Heart left ventricle (tissue), 16 donors: Measurements from ENCODE around the gene FAM98B. TPM values are rescaled to one million over a fixed set of nuclear protein-coding genes. Genes with fewer than 3 reads are reported as not detected.

Source experiments
- ATAC-seq, 4 donors: fragments of 200-7000 bp; cut with Tn5 transposase; one replicate each; pipeline ENCODE4 v1.9.1; 2020 to 2022; ENCODE audit warnings: moderate library complexity in 4 of 4, mild to moderate bottlenecking in 3 of 4, moderate number of reproducible peaks in 1 of 4
- DNase-seq, 5 donors: peaks; one replicate each; pipeline ENCODE4 v3.0.0-alpha.2; 2020
- H3K27ac ChIP-seq, 12 donors: fragments of 200-600 bp; sonication (generic) in 4 of 12; one replicate each; pipeline versions ENCODE4 v1.5.0 to v1.8.0; 2016 to 2022; ENCODE audit warnings: mild to moderate bottlenecking in 2 of 12
- H3K27me3 ChIP-seq, 9 donors: fragments of 200-600 bp; sonication (generic) in 2 of 9; one replicate each; pipeline versions ENCODE4 v1.5.1 to v1.8.0; 2016 to 2022; ENCODE audit warnings: mild to moderate bottlenecking in 3 of 9
- H3K36me3 ChIP-seq, 9 donors: fragments of 200-600 bp; sonication (generic) in 2 of 9; one replicate each; pipeline versions ENCODE4 v1.5.0 to v1.8.0; 2018 to 2022; ENCODE audit warnings: mild to moderate bottlenecking in 2 of 9
- H3K4me1 ChIP-seq, 12 donors: fragments of 200-600 bp; sonication (generic) in 4 of 12; one replicate each; pipeline versions ENCODE4 v1.5.0 to v1.8.0; 2016 to 2022; ENCODE audit warnings: mild to moderate bottlenecking in 3 of 12
- H3K4me3 ChIP-seq, 12 donors: fragments of 200-600 bp; sonication (generic) in 4 of 12; one replicate each; pipeline versions ENCODE4 v1.5.0 to v1.8.0; 2017 to 2022; ENCODE audit warnings: mild to moderate bottlenecking in 9 of 12, moderate library complexity in 4 of 12
- H3K9me3 ChIP-seq, 12 donors: fragments of 200-600 bp; sonication (generic) in 4 of 12; one replicate each; pipeline versions ENCODE4 v1.5.0 to v1.8.0; 2016 to 2022; ENCODE audit warnings: mild to moderate bottlenecking in 1 of 12
- CTCF ChIP-seq, 12 donors: fragments of 200-600 bp; sonication (generic) in 4 of 12; IDR thresholded peaks; one replicate each; pipeline versions ENCODE4 v1.5.0 to v1.8.0; 2018 to 2022; ENCODE audit warnings: antibody characterized with exemption in 12 of 12, mild to moderate bottlenecking in 5 of 12
- POLR2A ChIP-seq, 2 donors: fragments of 450-650 bp; IDR thresholded peaks; one replicate each; pipeline ENCODE4 v1.6.1; 2017; ENCODE audit warnings: antibody characterized with exemption in 2 of 2, mild to moderate bottlenecking in 2 of 2, moderate library complexity in 2 of 2
- WGBS, 4 donors: extraction: QIAGEN DNeasy Blood & Tissue Kit in 2 of 4; methylation state at CpG; one replicate each; pipeline versions ENCODE4 v1.1.5 to v1.1.7; 2013 to 2018; 5-methylcytosine and 5-hydroxymethylcytosine counted together
- intact Hi-C, 10 donors: fragments of 100-400 bp; cut with DNase I; formaldehyde crosslinking; loops; one replicate each; pipeline versions ENCODE4 v1.11.1 to v1.14.2; 2022
- polyA plus RNA-seq, 2 donors: library from polyadenylated mRNA; stranded (reverse); fragments of 200-250 nt; gene quantifications; one replicate each; pipeline ENCODE4 v1.2.3, GENCODE V29; 2013
- total RNA-seq, 9 donors: library from RNA; depleted of rRNA in 2 of 9; stranded (reverse); fragments of >200 nt in 2 of 9; fragmentation: NEBNext Ultra II Directional in 3 of 9; extraction: Animal tissue kit (Norgen Biotek cat#: 25700) in 3 of 9; gene quantifications; one replicate each; pipeline versions ENCODE4 v1.1.0 to v1.2.4, GENCODE V29; 2016 to 2023
- donor health status: ischemic (EF 13 %, LVEDD 7.1; RV severe dilation, severe dysfunction).
- donor health status: healthy with polysubstance abuse.
- donor health status: DM: no; HTN: yes; CAD: no.
- donor health status: DM: no; HTN: no; CAD: no.
- donor health status: ischemic (EF 25% LVEDD 6.9; RV normal size, moderate dysfunction).
- donor health status: ischemic (EF 25% LVEDD 5.7; RV mildly dilated, moderate dysfunction).
- donor health status: healthy.
- donor health status: DM: yes; HTN: yes; CAD: no.
- donor health status: ischemic (EF 35%, LVEDD 5.7; RV mildly dilated, moderate dysfunction).
- donor health status: nonischemic (EF 11% LVEDD 7.7; RV severe dilation, severe dysfunction).
- donor health status: DM: yes; HTN: yes; CAD: no.
- donor health status: PGD.
- donor health status: ischemic (EF 29% LVEDD 5.4; RV normal size, mild dysfunction).
- donor health status: nonischemic (EF 23%, LVEDD 6.1; RV moderate dilation, normal function).

The FAM98B gene
- total and polyA plus RNA-seq, 11 donors, result 7.8 to 29.4 (median 21.2) TPM

GRCh38 chr15:38470816-38471215, 16.9 kb downstream of the FAM98B start:
- H3K4me1 ChIP-seq, result peaks cover 0 to 4% (median 0%) of the 10 kb centered on the region in 12 donors
- H3K27ac ChIP-seq, result no peak overlapping the region
- no peaks in the 10 kb centered on the region for H3K9me3 ChIP-seq
- ATAC-seq (no peak), DNase-seq (no peak)
- TF ChIP-seq CTCF (IDR thresholded peaks at IDR 0.05) (no peak), POLR2A (IDR thresholded peaks at IDR 0.05) (no peak)
- no peak overlapping the region for H3K4me3 ChIP-seq
- H3K36me3 ChIP-seq, result peaks cover 0 to 93% (median 49%) of the 10 kb centered on the region in 9 donors
- no peaks in the 10 kb centered on the region for H3K27me3 ChIP-seq
- 83 to 88% (median 87%) methylated on average over 1 of the region's 1 CpG for WGBS, 4 donors
- intact Hi-C loops, result loop anchor here in 8 of 10 donors (5.0 to 10.0 kb wide), 3 partner anchors 94 to 216 kb away; partner anchors contain the start of gene RASGRP1 (in 1 of the 8)

- intact Hi-C loops, result loop anchor here in 8 of 10 donors (5.0 to 10.0 kb wide), 3 partner anchors 93 to 215 kb away; partner anchors contain the start of gene RASGRP1 (in 1 of the 8)
- Histone ChIP-seq H3K4me1 (peaks cover 0 to 4% (median 0%) of the 10 kb centered on the region in 12 donors), H3K4me3 (no peak overlapping the region), H3K27me3 (no peaks in the 10 kb centered on the region), H3K27ac (no peak overlapping the region), H3K36me3 (peaks cover 0 to 96% (median 58%) of the 10 kb centered on the region in 9 donors), H3K9me3 (no peaks in the 10 kb centered on the region)
- 90 to 93% (median 92%) methylated on average over 2 of the region's 2 CpGs for WGBS, 4 donors
- ATAC-seq, result no peak
- no peak for DNase-seq
- TF ChIP-seq CTCF (IDR thresholded peaks at IDR 0.05) (no peak), POLR2A (IDR thresholded peaks at IDR 0.05) (no peak)
These were observed 18.0 kb downstream of the FAM98B start for GRCh38 chr15:38471974-38472373.

- TF ChIP-seq POLR2A (IDR thresholded peaks at IDR 0.05), result no peak
- peak; percentile 30 to 70 (median 60) for TF ChIP-seq CTCF (IDR thresholded peaks at IDR 0.05)
- H3K4me1 ChIP-seq, result peaks cover 0 to 4% (median 0%) of the 10 kb centered on the region in 12 donors
- H3K4me3 ChIP-seq, result no peak overlapping the region
- peaks cover 0 to 96% (median 66%) of the 10 kb centered on the region in 9 donors for H3K36me3 ChIP-seq
- ATAC-seq (peak; percentile 61 to 96 (median 88)), DNase-seq (no peak)
- no peaks in the 10 kb centered on the region for H3K27me3 ChIP-seq
- intact Hi-C loops, result loop anchor here in 8 of 10 donors (2.0 to 10.0 kb wide), 4 partner anchors 91 to 213 kb away; partner anchors contain the start of gene RASGRP1 (in 1 of the 8)
- 58 to 69% (median 67%) methylated on average over 4 of the region's 4 CpGs for WGBS, 4 donors
- no peaks in the 10 kb centered on the region for H3K9me3 ChIP-seq
- no peak overlapping the region for H3K27ac ChIP-seq
These were observed 20.3 kb downstream of the FAM98B start for GRCh38 chr15:38474155-38474757.

- peaks cover 0 to 86% (median 62%) of the 10 kb centered on the region in 9 donors for H3K36me3 ChIP-seq
- no peaks in the 10 kb centered on the region for H3K27me3 ChIP-seq
- no peak overlapping the region for H3K27ac ChIP-seq
- intact Hi-C loops, result loop anchor here in 8 of 10 donors (2.0 to 10.0 kb wide), 5 partner anchors 87 to 209 kb away; partner anchors contain the start of gene RASGRP1 (in 2 of the 8)
- DNase-seq (no peak), ATAC-seq (no peak)
- 82 to 91% (median 87%) methylated on average over 2 of the region's 2 CpGs for WGBS, 4 donors
- no peak overlapping the region for H3K4me3 ChIP-seq
- H3K9me3 ChIP-seq, result no peaks in the 10 kb centered on the region
- TF ChIP-seq POLR2A (IDR thresholded peaks at IDR 0.05) (no peak), CTCF (IDR thresholded peaks at IDR 0.05) (no peak)
- H3K4me1 ChIP-seq, result peaks cover 0 to 9% (median 0%) of the 10 kb centered on the region in 12 donors
These were observed 21.4 kb downstream of the FAM98B start for GRCh38 chr15:38475361-38475760.
